Ascending aorta (tissue), 2 donors: ENCODE data around the gene AGMAT. TPM values are rescaled to one million over a fixed set of nuclear protein-coding genes. Genes with fewer than 3 reads are reported as not detected.

Experiments
- DNase-seq, 2 donors: peaks; one replicate each; pipeline ENCODE4 v3.0.0-alpha.2; 2019; ENCODE audit warnings: low spot score in 2 of 2
- H3K27ac ChIP-seq, 2 donors: fragments of 200-600 bp; sonication (generic); one replicate each; pipeline ENCODE4 v1.5.1; 2016 to 2017; ENCODE audit warnings: mild to moderate bottlenecking in 1 of 2
- H3K27me3 ChIP-seq: fragments of 200-600 bp; sonication (generic); one replicate; pipeline ENCODE4 v1.5.1; 2017
- H3K36me3 ChIP-seq, 2 donors: fragments of 200-600 bp; sonication (generic); one replicate each; pipeline ENCODE4 v1.5.1; 2016
- H3K4me1 ChIP-seq, 2 donors: fragments of 200-600 bp; sonication (generic); one replicate each; pipeline ENCODE4 v1.5.1; 2016 to 2017; ENCODE audit warnings: mild to moderate bottlenecking in 1 of 2
- H3K4me3 ChIP-seq, 2 donors: fragments of 200-600 bp; sonication (generic); one replicate each; pipeline ENCODE4 v1.5.1; 2016 to 2017; ENCODE audit warnings: mild to moderate bottlenecking in 1 of 2
- H3K9me3 ChIP-seq, 2 donors: fragments of 200-600 bp; sonication (generic); one replicate each; pipeline ENCODE4 v1.5.1; 2016
- intact Hi-C: fragments of 100-400 bp; cut with DNase I; formaldehyde crosslinking; loops from one replicate; pipeline ENCODE4 v1.15.1; 2023
- total RNA-seq: library from RNA; depleted of rRNA; stranded (reverse); fragments of >200 nt; gene quantifications from one replicate; pipeline ENCODE4 v1.1.0, GENCODE V29; 2016
- TF ChIP-seq, protein P1 (sequence below), 3 experiments: fragments of 200-600 bp in 2 of 3; fragments of 450-650 bp in 1 of 3; sonication (generic) in 2 of 3; IDR thresholded peaks; one replicate each; pipeline ENCODE4 v1.5.1; 2016 to 2019; ENCODE audit warnings: antibody characterized with exemption in 3 of 3, mild to moderate bottlenecking in 1 of 3, moderate library complexity in 1 of 3

AGMAT gene
- total RNA-seq, 1 donor from 2014 or later: 1.1 TPM

- intact Hi-C loops: loop anchor here (2.0 to 5.0 kb wide), 2 partner anchors 79 to 182 kb away; no protein-coding TSS in a partner anchor
These were observed 60.9 kb downstream of the AGMAT start, which contains the start of gene CASP9 for GRCh38 chr1:15524021-15524282. Gene CASP9, minus strand, starts transcription at chr1:15524215. Its CDS starts 15 bp downstream, at chr1:15524200.

DNA sequence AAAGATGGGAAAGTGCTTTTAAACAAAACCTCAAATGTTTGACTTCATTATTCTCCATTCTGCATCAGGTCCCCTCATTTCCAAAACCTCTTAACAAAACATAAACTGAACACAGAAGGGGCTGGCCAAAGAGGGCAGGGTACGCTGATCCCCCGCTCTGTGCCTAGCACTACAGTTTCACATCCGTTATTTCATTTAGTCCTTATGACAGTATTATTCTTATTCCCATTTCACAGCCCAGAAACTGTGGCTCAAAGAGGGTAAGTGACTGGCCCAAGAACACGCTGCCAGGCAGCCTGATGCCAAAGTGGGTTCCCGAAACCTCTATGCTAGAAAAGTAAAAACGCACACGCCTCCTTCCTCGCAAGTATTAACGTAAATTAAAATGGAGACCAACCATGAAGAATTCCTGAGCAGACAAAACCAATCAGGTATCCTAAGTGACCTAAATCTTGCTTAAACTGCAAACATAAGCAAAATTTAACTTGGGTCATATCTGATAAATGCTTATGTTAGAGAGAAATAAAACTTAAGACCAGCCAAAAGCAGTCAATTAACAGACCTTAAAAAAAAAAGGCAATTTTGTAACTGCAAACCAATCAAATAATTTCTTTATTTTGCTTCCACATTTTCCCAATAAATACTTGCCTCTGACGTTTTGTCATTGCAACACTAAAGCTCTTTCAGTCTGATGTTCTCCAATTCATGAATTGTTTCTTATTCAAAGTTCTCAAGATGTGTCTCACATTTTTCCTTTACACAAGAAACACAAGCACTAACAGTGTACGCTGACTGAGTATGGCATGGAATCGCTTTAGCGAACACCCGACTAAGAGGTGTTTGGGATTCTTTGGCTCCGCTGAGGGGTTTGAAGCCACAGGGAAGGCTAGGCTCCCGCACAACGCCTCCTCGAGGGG lies 61.5 kb downstream of the AGMAT start:
- H3K9me3 ChIP-seq: no peaks in the 10 kb centered on the region
- no peaks in the 10 kb centered on the region for H3K27me3 ChIP-seq
- H3K4me1 ChIP-seq: peaks cover 7 to 25% of the 10 kb centered on the region in 2 donors
- intact Hi-C loops: loop anchor here (2.0 to 5.0 kb wide), 2 partner anchors 79 to 181 kb away; no protein-coding TSS in a partner anchor
- H3K27ac ChIP-seq: peak overlapping the region; percentile 86 to 94
- no peaks in the 10 kb centered on the region for H3K36me3 ChIP-seq
- TF ChIP-seq, protein P1, sequence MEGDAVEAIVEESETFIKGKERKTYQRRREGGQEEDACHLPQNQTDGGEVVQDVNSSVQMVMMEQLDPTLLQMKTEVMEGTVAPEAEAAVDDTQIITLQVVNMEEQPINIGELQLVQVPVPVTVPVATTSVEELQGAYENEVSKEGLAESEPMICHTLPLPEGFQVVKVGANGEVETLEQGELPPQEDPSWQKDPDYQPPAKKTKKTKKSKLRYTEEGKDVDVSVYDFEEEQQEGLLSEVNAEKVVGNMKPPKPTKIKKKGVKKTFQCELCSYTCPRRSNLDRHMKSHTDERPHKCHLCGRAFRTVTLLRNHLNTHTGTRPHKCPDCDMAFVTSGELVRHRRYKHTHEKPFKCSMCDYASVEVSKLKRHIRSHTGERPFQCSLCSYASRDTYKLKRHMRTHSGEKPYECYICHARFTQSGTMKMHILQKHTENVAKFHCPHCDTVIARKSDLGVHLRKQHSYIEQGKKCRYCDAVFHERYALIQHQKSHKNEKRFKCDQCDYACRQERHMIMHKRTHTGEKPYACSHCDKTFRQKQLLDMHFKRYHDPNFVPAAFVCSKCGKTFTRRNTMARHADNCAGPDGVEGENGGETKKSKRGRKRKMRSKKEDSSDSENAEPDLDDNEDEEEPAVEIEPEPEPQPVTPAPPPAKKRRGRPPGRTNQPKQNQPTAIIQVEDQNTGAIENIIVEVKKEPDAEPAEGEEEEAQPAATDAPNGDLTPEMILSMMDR (IDR thresholded peaks at IDR 0.05): no peak
- peak in 1 of 2 donors; percentile 62 for DNase-seq
- H3K4me3 ChIP-seq: peak overlapping the region; percentile 72 to 82

More at GRCh38 chr1:15524021-15524282, 60.9 kb downstream of the AGMAT start, which contains the start of gene CASP9:
- Histone ChIP-seq H3K27me3 (no peaks in the 10 kb centered on the region), H3K27ac (peak within 1 kb of the TSS; percentile 93 to 94), H3K36me3 (no peaks in the 10 kb centered on the region), H3K4me1 (peaks cover 7 to 25% of the 10 kb centered on the region in 2 donors), H3K4me3 (peak within 1 kb of the TSS; percentile 72 to 82), H3K9me3 (no peaks in the 10 kb centered on the region)
- TF ChIP-seq, protein P1 (IDR thresholded peaks at IDR 0.05): no peak
- DNase-seq: no peak

DNA sequence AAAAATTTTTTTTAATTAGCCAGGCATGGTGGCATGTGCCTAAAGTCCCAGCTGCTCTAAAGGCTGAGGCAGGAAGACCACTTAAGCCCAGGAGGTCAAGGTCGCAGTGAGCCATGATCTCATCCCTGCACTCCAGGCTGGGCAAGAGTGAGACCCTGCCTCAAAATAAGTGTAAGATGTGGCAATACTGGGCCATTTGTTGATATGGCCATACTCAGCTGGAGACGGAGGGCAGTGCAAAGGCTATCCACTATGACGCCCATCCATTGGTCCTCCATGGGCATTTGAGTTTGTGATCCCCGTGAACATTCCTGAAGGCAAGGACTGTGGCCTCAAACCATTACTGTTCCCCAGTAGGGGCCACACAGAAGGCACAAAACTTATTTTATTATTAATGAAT lies 62.3 kb downstream of the AGMAT start:
- H3K27me3 ChIP-seq: no peaks in the 10 kb centered on the region
- H3K9me3 ChIP-seq: no peaks in the 10 kb centered on the region
- no peak overlapping the region for H3K27ac ChIP-seq
- no peak overlapping the region for H3K4me3 ChIP-seq
- TF ChIP-seq, protein P1 (IDR thresholded peaks at IDR 0.05): no peak
- H3K36me3 ChIP-seq: peaks cover 3 to 4% of the 10 kb centered on the region in 2 donors
- H3K4me1 ChIP-seq: peaks cover 5 to 19% of the 10 kb centered on the region in 2 donors
- peak in 1 of 2 donors; percentile 62 for DNase-seq
- intact Hi-C loops: loop anchor here (5.0 kb wide), 1 partner anchor 180 kb away; no protein-coding TSS in a partner anchor

Other genes with a start within 250 kb of the AGMAT start
- gene EFHD2, start 175.2 kb downstream of the AGMAT start, total RNA-seq: 116 TPM
- not detected for gene CTRC, start 146.6 kb downstream of the AGMAT start, total RNA-seq
- not detected for gene CELA2A, start 128.3 kb downstream of the AGMAT start, total RNA-seq
- not detected for gene CELA2B, start 108.9 kb downstream of the AGMAT start, total RNA-seq
- 15.5 TPM for gene CASP9, start 60.8 kb downstream of the AGMAT start, total RNA-seq
- gene DNAJC16, start 58.2 kb downstream of the AGMAT start, total RNA-seq: 11.4 TPM
- gene DDI2, start 32.4 kb upstream of the AGMAT start, total RNA-seq: 13.0 TPM
- 129 TPM for gene PLEKHM2, start 99.3 kb upstream of the AGMAT start, total RNA-seq
- gene SLC25A34, start 151.2 kb upstream of the AGMAT start, total RNA-seq: 5.7 TPM
- gene TMEM82, start 157.4 kb upstream of the AGMAT start, total RNA-seq: not detected
- gene FBLIM1, start 173.7 kb upstream of the AGMAT start, total RNA-seq: 641 TPM
- gene UQCRHL, start 222.6 kb upstream of the AGMAT start, total RNA-seq: not detected